GM23248 (cell line): Measurements from ENCODE around the gene DDN.

Source experiments
- EZH2 ChIP-seq: fragments of 200-600 bp; sonication (generic); IDR thresholded peaks from 2 replicates; pipeline ENCODE4 v1.6.1; 2018; ENCODE audit warnings: antibody characterized with exemption, mild to moderate bottlenecking; ENCODE audit not compliant: insufficient read depth, poor library complexity, severe bottlenecking
- EZH2phosphoT487 ChIP-seq: fragments of 200-600 bp; sonication (generic); IDR thresholded peaks from 2 replicates; pipeline ENCODE4 v1.6.1; 2018; ENCODE audit warnings: antibody characterized with exemption, moderate library complexity, mild to moderate bottlenecking, low read depth; ENCODE audit not compliant: insufficient read depth

- no peak for TF ChIP-seq EZH2
- no peak for TF ChIP-seq EZH2phosphoT487
Measured at GRCh38 chr12:49037947-49038237, 38.7 kb upstream of the DDN start.
